GM18499 (cell line): ENCODE measurements around the gene AADACL3.
"Not testable (repeated sequence)": the region's sequence is repeated elsewhere in the genome, so short reads cannot be mapped to it uniquely, and the experiment has no call there.

Experiments used
- ATAC-seq: cut with Tn5 transposase; IDR thresholded peaks from one replicate; pipeline ENCODE4 v1.9.1; 2021; ENCODE audit warnings: moderate number of reproducible peaks; ENCODE audit not compliant: insufficient read depth, unreplicated experiment

The AADACL3 gene, protein sequence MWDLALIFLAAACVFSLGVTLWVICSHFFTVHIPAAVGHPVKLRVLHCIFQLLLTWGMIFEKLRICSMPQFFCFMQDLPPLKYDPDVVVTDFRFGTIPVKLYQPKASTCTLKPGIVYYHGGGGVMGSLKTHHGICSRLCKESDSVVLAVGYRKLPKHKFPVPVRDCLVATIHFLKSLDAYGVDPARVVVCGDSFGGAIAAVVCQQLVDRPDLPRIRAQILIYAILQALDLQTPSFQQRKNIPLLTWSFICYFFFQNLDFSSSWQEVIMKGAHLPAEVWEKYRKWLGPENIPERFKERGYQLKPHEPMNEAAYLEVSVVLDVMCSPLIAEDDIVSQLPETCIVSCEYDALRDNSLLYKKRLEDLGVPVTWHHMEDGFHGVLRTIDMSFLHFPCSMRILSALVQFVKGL

GRCh38 chr1:12715896-12716437 lies at the start of gene AADACL3:
Gene AADACL3 (plus strand): TSS chr1:12716110. CDS start chr1:12716177, 67 bp downstream.
- ATAC-seq: no peak

- no peak for ATAC-seq
These were observed 49.7 kb upstream of the AADACL3 start for GRCh38 chr1:12666141-12666735.

DNA sequence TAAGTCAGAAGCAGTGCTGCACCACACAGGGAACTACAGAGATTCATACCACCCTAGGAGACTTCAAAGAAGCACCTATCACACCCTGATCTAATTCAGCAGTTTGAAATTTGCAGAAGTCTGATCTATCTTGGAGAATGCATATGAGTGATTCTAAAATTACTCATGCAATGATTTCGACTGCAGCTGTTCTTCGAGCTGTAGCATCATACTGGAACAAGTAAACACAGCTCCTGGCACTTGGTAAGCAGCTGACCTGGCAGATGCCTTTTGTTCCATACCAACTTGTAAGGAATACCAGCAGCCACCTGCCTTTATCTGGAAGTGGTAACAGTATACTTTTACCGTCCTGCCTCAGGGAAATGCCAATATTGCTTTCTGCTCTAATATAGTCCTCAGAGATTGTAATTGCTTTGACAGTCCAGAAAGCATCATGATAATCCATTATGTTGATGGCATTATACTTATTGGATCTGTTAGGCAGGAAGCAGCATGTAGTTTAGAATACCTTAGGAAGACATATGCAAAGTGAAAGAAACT lies 46.3 kb upstream of the AADACL3 start:
- no peak for ATAC-seq

- no peak for ATAC-seq
These were observed 41.6 kb upstream of the AADACL3 start for GRCh38 chr1:12674358-12674757.

- not testable (repeated sequence) for ATAC-seq
These were observed 39.8 kb upstream of the AADACL3 start for GRCh38 chr1:12676122-12676521.

DNA sequence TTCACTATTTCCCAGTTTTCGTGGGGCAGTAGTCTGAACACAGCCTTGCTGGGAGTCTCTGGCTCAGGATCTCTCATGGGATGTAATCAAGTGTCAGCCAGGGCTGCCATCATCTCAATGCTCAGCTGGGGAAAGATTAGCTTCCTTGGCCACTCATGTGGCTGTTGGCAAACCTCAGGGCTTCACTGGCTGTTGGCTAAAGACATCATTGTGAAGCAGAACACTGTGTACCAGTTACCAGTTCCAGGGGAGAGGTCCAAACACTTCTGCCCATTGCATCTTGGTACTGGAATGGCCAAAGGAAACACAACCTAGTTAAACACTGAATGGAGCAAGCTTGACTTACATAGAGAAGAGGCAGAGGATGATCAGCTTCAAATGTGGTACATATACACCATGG lies 38.3 kb upstream of the AADACL3 start:
- ATAC-seq: no peak

GRCh38 chr1:12678350-12678749 lies 37.6 kb upstream of the AADACL3 start:
- no peak for ATAC-seq

DNA sequence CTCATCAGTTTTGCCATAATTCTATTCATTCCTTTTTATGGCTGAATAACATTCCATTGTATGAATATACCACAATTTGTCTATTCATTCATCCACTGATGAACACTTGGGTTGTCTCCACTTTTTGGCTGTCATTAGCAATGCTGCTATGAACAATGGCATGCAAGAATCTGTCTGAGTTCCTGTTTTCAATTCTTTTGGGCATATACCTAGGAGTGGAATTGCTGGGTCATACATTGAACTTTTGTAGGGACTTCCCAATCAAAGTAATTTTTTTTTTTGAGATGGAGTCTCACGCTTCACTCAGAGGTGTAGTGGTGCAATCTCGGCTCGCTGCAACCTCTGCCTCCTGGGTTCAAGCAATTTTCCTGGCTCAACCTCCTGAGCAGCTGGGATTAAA lies 37.1 kb upstream of the AADACL3 start:
- no peak for ATAC-seq

- no peak for ATAC-seq
These were observed 25.8 kb upstream of the AADACL3 start for GRCh38 chr1:12690156-12690555.

DNA sequence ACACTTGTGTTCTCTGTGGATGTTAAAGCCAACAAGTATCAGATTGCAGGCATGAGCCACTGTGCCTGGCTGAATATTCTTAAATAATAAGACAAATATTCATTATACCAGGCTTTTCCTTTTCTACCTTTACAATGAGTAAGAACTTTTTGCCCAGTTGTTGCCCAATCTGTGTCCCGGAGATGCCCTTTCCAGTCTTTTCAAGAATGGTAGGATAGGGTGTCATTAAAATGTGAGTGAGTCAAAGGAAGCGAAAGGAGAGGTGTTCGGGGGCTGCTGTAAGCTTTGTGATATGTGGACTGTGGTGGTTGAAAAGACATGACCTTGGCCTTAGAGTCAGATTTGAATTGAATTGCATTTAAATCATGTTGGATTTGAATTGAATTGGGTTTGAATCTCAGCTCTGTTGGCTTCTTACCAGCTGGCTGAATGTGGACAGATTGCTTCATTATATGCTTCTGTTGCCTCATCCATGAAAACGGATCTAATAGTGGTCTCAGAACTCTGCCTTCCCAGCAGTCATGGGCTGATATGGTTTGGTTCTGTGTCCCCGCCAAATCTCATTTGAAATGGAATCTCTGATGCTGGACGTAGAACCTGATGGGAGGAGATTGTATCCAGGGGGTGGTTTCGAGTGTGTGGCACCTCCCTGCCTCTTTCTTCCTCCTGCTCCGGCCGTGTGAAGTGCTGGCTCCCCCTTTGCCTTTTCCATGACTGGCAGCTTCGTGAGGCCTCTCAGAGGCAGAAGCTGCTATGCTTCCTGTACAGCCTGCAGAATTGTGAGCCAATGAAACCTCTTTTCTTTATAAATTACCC lies 22.7 kb upstream of the AADACL3 start:
- ATAC-seq: no peak

DNA sequence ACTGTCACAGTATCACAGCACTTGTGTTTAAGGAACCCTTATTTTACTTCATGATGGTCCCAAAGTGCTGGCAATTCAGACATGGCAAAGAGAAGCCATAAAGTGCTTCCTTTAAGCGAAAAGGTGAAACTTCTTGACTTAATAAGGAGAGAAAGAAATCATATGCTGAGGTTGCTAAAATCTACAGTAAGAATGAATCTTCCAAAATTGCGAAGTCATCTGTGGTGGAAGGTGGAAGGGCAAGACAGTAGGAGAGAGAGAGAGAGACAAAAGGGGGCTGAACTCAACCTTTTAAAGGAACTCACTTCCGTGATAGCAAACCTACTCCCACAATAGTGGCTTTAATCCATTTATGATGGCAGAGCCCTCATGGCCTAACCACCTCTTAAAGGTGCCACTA lies 19.3 kb upstream of the AADACL3 start:
- no peak for ATAC-seq

- no peak for ATAC-seq
These were observed 18.5 kb upstream of the AADACL3 start for GRCh38 chr1:12697397-12697796.

DNA sequence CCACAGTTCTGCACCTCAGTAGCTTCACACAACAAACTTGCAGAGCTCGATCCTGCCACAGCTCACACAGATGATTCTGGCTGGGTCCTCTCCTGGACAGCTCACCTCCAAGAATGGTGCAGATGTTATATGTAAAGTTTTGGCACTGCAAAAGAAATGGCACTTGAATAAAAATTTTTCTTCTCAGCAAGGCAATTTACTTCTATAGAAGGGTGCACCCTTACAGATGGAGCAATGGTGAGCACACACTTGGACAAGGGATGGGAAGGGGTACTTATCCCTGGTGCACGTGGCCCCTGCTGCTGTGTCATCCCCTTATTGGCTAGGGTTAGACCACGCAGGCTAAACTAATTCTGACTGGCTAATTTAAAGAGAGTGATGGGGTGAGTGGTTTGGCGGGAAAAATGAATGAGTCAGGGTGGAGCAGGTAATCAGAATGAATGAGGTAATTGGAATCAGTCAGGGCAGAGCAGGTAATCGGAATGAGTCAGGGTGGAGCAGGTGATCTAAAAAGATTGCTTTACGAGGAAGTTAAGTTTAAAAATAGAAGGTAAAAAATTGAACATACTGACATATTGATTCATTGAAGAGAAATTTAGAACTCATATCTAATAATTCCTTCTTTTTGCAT lies 12.0 kb upstream of the AADACL3 start:
- no peak for ATAC-seq

DNA sequence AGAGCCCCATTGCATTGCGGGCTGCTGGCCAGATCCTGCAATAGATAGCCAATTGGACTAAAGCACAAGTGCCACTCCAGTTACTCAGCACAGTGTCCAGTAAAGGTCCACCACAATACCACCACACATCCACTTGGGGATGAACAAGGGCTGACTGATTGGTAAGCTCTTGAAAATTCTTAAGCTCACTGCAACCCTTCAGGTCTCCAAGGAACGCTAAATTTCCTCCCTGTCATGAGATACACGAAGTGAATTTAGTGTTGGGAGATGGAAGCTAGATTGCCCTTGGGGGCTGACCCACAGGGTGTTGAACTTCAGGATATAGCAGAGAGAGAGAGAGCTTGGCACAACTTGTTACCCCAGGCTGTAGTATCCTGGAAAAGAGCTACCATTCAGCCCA lies 9.8 kb upstream of the AADACL3 start:
- ATAC-seq: no peak

DNA sequence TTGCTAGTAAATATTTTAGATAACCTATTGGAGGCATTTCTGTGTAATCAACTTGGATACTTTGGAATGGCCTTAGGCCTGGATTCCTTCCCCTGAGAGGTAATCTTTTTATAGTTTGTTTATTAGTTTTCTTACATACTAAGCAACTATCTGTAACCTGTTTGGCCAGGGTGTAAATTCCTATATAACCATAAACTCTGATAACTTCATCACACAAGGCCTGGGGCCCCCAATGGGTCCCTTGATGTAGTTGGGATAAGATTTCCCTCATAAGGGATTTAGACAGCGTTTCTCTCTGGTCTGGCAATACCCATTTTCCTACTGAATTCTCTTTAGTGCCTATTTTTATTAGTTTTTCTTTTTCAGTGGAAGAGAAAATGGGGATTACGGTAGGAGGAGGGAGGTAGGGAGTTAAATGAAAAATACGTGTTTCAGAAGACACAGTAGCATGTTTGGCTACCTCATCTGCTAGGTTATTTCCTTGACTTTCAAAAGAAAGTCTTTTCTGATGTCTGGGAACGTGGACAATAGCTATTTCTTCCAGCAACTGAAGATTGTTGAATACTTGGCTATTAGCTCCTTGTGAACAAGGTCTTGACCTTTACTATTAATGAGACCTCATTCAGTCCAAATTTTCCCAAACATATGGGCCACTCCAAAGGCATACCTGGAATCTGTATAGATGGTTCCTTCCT lies 7.4 kb upstream of the AADACL3 start:
- ATAC-seq: no peak

- no peak for ATAC-seq
These were observed 6.8 kb upstream of the AADACL3 start for GRCh38 chr1:12709091-12709491.

GRCh38 chr1:12709696-12710095 lies 6.2 kb upstream of the AADACL3 start:
- no peak for ATAC-seq

GRCh38 chr1:12711536-12711935 lies 4.4 kb upstream of the AADACL3 start:
- no peak for ATAC-seq

- ATAC-seq: no peak
These were observed 3.8 kb upstream of the AADACL3 start for GRCh38 chr1:12712076-12712475.

- no peak for ATAC-seq
These were observed 3.0 kb upstream of the AADACL3 start for GRCh38 chr1:12712929-12713328.
